ENCODE data around the gene ZNRF4.

Gene ZNRF4

GRCh38 chr19:5497297-5497696 is 42.1 kb downstream of the ZNRF4 start:
- H3K9me3 ChIP-seq (ENCODE audit: low read depth, low read length) = no peaks in the 10 kb centered on the region
- no peak for DNase-seq (ENCODE audit: low read depth, low spot score)
- no peak overlapping the region for H3K9ac ChIP-seq (ENCODE audit: insufficient read length)
- TF ChIP-seq EZH2 (IDR thresholded peaks at IDR 0.05) (no peak), FOXP2 (optimal IDR thresholded peaks at IDR 0.05; ENCODE audit: control extremely low read depth, extremely low read length, insufficient read depth) (no peak), POLR2AphosphoS5 (IDR thresholded peaks at IDR 0.05; ENCODE audit: borderline replicate concordance, low read depth, low read length) (no peak)
- H3K4me3 ChIP-seq = no peak overlapping the region
- H3K27ac ChIP-seq = no peak overlapping the region
- H3K36me3 ChIP-seq (ENCODE audit: insufficient read depth, low read length) = no peaks in the 10 kb centered on the region

DNA sequence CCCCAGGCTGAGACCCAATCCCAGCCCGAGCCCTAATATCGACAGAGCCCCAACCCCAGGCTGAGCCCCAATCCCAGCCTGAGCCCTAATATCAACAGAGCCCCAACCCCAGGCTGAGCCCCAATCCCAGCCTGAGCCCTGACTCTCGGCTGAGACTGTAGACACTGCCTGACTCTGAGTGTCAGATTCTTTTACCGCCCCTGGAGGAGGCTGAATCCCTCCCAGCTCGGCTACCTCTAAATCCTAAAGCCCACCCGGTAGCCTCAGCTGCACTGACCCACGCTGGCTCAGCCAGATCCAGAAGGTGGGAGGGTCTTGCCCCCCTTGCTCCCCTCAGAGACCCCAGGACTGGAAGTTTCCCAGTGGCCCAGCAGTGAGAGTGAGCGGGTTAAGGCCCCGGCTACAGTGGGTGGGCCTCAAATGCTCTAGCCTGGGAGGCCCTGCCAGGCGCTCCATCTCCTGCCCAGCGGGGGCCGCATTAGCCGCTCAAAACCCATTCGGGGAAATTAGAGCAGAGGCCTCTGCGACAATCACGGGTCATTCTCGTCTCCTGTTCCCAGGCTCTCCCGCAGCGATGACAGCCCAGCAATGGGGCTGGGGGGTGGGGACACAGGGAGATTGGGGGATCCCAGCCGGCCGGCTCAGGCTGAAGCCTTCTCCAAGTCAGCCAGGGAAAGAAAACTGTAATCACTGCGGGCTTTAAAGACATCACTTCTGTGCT is 43.8 kb downstream of the ZNRF4 start:
- Histone ChIP-seq H3K27ac (no peak overlapping the region), H3K9me3 (ENCODE audit: low read depth, low read length) (no peaks in the 10 kb centered on the region), H3K4me3 (no peak overlapping the region), H3K36me3 (ENCODE audit: insufficient read depth, low read length) (no peaks in the 10 kb centered on the region), H3K9ac (ENCODE audit: insufficient read length) (no peak overlapping the region)
- TF ChIP-seq FOXP2 (optimal IDR thresholded peaks at IDR 0.05; ENCODE audit: control extremely low read depth, extremely low read length, insufficient read depth) = no peak
- no peak for TF ChIP-seq EZH2 (IDR thresholded peaks at IDR 0.05)
- no peak for TF ChIP-seq POLR2AphosphoS5 (IDR thresholded peaks at IDR 0.05; ENCODE audit: borderline replicate concordance, low read depth, low read length)
- no peak for DNase-seq (ENCODE audit: low read depth, low spot score)

- H3K4me3 ChIP-seq = no peak overlapping the region
- H3K9me3 ChIP-seq (ENCODE audit: low read depth, low read length) = no peaks in the 10 kb centered on the region
- H3K27ac ChIP-seq = no peak overlapping the region
- no peak for DNase-seq (ENCODE audit: low read depth, low spot score)
- TF ChIP-seq FOXP2 (optimal IDR thresholded peaks at IDR 0.05; ENCODE audit: control extremely low read depth, extremely low read length, insufficient read depth) (no peak), EZH2 (IDR thresholded peaks at IDR 0.05) (no peak), POLR2AphosphoS5 (IDR thresholded peaks at IDR 0.05; ENCODE audit: borderline replicate concordance, low read depth, low read length) (no peak)
- H3K9ac ChIP-seq (ENCODE audit: insufficient read length) = no peak overlapping the region
- no peaks in the 10 kb centered on the region for H3K36me3 ChIP-seq (ENCODE audit: insufficient read depth, low read length)
Observed at GRCh38 chr19:5501907-5502306, 46.7 kb downstream of the ZNRF4 start.

- H3K27ac ChIP-seq = no peak overlapping the region
- TF ChIP-seq EZH2 (IDR thresholded peaks at IDR 0.05) (no peak), FOXP2 (optimal IDR thresholded peaks at IDR 0.05; ENCODE audit: control extremely low read depth, extremely low read length, insufficient read depth) (no peak), POLR2AphosphoS5 (IDR thresholded peaks at IDR 0.05; ENCODE audit: borderline replicate concordance, low read depth, low read length) (no peak)
- no peak for DNase-seq (ENCODE audit: low read depth, low spot score)
- H3K36me3 ChIP-seq (ENCODE audit: insufficient read depth, low read length) = no peaks in the 10 kb centered on the region
- no peak overlapping the region for H3K9ac ChIP-seq (ENCODE audit: insufficient read length)
- no peaks in the 10 kb centered on the region for H3K9me3 ChIP-seq (ENCODE audit: low read depth, low read length)
- H3K4me3 ChIP-seq = no peak overlapping the region
Observed at GRCh38 chr19:5503598-5503997, 48.4 kb downstream of the ZNRF4 start.

DNA sequence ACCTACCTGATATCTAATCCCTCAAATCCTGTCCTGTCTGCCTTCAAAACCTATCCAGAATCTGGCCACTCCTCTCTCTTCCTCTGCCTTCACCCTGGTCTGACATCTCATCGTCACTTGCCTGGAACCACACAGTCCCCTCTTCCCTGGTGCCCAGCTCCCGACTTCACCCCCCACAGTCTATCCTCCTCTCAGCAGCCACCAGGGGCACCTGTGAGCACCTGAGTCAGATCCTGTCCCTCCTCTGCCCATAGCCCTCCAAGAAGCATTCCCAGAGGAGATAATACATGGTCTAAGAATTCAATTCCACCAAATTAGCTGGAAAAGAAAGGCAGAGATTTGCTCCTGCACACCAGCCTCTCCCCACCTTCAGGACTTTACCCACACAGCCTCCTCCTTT is 48.9 kb downstream of the ZNRF4 start:
- TF ChIP-seq POLR2AphosphoS5 (IDR thresholded peaks at IDR 0.05; ENCODE audit: borderline replicate concordance, low read depth, low read length) (no peak), FOXP2 (optimal IDR thresholded peaks at IDR 0.05; ENCODE audit: control extremely low read depth, extremely low read length, insufficient read depth) (no peak), EZH2 (IDR thresholded peaks at IDR 0.05) (no peak)
- Histone ChIP-seq H3K9ac (ENCODE audit: insufficient read length) (no peak overlapping the region), H3K27ac (no peak overlapping the region), H3K4me3 (no peak overlapping the region), H3K9me3 (ENCODE audit: low read depth, low read length) (no peaks in the 10 kb centered on the region), H3K36me3 (ENCODE audit: insufficient read depth, low read length) (no peaks in the 10 kb centered on the region)
- DNase-seq (ENCODE audit: low read depth, low spot score) = no peak
